Measurements from ENCODE around the gene CALML3.

DNA sequence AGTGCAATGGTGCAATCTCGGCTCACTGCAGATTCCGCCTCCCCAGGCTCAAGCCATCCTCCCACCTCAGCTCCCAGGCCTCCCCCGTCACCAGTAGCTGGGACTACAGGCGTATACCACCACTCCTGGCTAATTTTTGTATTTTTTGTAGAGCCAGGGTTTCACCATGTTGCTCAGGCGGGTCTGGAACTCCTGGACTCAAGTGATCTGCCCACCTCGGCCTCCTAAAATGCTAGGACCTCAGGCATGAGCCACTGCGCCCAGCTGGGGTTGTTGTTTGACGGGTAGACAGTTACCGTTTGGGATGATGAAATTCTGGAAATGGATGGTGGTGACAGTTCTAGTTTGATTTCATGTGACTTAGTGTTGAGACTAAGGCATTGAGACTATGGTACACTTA, 15.3 kb downstream of the CALML3 start:
- TF ChIP-seq GATA3 (IDR thresholded peaks at IDR 0.05; ENCODE audit: low read depth, low read length): no peak
- TF ChIP-seq GATA2 (IDR thresholded peaks at IDR 0.05; ENCODE audit: low read depth, low read length): no peak

Data from SH-SY5Y (cell line).